ENCODE results near the gene ARHGAP22.

ARHGAP22 gene

DNA sequence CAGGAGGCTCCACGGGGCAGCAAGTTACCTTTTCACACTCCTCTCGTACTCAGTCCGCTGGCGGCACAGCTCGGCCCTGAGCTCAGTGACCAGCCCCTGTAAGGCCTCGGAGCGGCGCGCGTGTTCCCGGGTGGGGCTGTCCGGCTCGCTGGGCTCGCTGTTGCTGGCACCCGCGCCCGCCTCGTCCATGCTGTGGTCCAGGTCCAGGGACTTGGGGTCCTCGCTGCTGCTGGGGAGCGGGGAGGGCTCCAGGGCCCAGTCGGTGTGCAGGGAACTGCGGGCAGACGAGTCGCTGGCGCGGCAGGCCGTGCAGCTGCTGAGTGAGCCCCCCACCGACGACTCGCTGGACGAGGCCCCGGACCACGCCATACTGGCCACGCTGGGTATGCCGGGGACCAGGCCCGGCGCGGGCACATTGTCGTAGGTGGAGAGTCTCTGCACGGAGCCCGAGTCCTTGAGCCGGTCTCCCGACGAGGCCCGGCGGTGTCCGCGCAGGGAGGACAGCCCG is 154.6 kb downstream of the ARHGAP22 start:
- no peaks in the 10 kb centered on the region for H3K36me3 ChIP-seq (replicated peaks)
- DNase-seq (ENCODE audit: low spot score in 2 of 2) = no peak
- H3K4me3 ChIP-seq = no peak overlapping the region
- H3K9me3 ChIP-seq = no peaks in the 10 kb centered on the region
- H3K4me1 ChIP-seq = no peaks in the 10 kb centered on the region
- in situ Hi-C loops (cut with MboI; ENCODE audit: low sequenced_read_pairs) = no loop called here
- no peaks in the 10 kb centered on the region for H3K27me3 ChIP-seq (ENCODE audit: low read depth)

DNA sequence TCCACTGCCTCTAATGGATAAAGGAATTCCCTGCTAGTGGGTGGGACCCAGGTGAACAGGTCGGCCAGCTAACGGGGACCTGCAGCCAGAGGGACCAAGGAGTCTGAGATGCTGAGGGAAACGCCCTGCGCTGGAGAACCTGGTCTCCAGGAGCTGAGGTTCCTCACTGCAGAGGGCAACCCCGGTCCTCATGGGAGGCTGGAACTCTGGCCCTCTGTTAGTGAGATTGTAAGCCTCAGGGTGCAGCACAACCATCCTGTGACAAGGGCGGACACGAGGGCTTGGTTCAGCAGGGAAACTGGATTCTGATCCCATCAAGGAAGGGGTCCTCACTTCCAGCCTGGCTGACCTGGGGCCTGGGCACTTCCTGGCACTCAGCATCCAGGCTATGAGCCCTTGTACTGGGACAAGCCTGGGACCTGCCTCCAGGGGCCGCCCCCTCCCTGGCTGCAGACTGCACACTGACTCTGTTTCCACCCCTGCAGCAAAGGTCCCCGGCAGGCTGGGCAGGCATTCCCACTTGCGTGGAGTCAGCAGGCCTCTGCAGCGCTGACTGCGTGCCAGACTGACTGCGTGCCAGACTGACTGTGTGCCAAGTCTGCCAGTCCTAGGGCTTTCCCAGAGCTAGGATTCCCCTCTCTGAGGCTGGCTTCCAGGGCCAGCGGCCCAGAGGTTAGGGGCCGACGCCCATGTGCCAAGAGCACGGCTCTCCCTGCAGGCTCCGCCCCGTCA is 155.2 kb downstream of the ARHGAP22 start:
- no peak for DNase-seq (ENCODE audit: low spot score in 2 of 2)
- H3K27me3 ChIP-seq (ENCODE audit: low read depth) = no peaks in the 10 kb centered on the region
- in situ Hi-C loops (cut with MboI; ENCODE audit: low sequenced_read_pairs) = no loop called here
- H3K9me3 ChIP-seq = no peaks in the 10 kb centered on the region
- no peaks in the 10 kb centered on the region for H3K4me1 ChIP-seq
- H3K36me3 ChIP-seq (replicated peaks) = no peaks in the 10 kb centered on the region
- no peak overlapping the region for H3K4me3 ChIP-seq

DNA sequence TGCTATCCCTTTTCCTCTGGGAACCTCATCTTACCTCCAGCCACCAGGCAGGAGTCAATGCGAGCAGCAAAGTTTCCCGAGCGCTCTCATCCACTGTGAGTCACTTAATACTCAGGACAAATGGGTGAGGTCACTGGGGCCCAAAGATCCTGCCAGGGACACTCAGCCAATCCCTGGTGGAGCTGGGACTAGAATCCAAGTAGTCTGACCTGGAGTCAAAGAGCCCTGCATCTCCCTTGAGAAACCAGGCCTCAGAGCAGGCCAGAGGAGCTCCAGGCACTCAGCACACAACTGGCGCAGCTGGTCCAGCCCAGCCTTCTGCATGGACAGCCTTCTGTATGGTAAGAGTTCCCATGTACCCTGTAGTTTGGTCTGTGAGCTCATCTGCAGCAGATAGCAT is 156.1 kb downstream of the ARHGAP22 start:
- in situ Hi-C loops (cut with MboI; ENCODE audit: low sequenced_read_pairs) = no loop called here
- DNase-seq (ENCODE audit: low spot score in 2 of 2) = no peak
- H3K36me3 ChIP-seq (replicated peaks) = no peaks in the 10 kb centered on the region
- no peaks in the 10 kb centered on the region for H3K9me3 ChIP-seq
- no peaks in the 10 kb centered on the region for H3K4me1 ChIP-seq
- H3K27me3 ChIP-seq (ENCODE audit: low read depth) = no peaks in the 10 kb centered on the region
- no peak overlapping the region for H3K4me3 ChIP-seq

DNA sequence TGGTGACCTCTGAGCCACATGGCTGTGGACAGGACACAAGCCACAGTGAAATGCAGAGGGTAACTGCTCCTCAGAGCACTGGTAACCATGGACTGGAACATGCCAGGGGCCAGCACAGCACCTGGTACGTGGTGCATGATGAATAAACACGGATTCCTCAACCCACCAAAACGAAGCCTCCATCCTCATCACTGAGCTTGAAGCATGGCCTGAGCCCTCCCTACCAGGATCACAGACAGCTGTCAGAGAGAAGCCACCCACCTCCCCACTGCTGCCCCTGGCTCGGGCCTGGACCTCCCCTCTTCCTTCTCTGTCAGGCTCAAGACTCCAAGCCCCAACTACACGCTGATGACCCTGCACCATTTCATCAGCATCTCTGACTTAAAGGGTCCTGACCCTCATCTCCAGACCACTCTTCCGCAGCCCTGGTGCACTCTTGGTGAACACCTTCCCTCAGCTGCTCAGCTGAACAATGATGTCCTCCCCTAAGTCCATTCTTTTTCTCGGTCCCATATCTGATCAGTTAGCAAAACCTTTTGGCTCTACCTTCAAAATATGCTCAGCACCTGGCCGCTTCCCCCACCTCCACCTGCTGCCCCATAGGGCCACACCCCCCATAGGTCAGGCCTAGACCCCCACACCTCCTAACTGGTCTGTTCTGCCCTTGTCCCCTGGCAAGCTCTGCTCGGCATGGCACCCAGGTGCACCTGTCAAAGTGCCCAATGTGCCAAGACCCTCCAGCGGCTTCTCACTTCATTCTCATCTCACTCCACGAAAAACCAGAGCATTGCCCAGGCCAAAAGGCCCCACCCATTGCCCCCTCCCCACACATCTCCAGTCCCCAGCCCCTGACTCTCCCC is 157.3 kb downstream of the ARHGAP22 start:
- in situ Hi-C loops (cut with MboI; ENCODE audit: low sequenced_read_pairs) = no loop called here
- H3K36me3 ChIP-seq (replicated peaks) = no peaks in the 10 kb centered on the region
- H3K4me3 ChIP-seq = no peak overlapping the region
- DNase-seq (ENCODE audit: low spot score in 2 of 2) = no peak
- H3K4me1 ChIP-seq = no peaks in the 10 kb centered on the region
- no peaks in the 10 kb centered on the region for H3K27me3 ChIP-seq (ENCODE audit: low read depth)
- no peaks in the 10 kb centered on the region for H3K9me3 ChIP-seq

DNA sequence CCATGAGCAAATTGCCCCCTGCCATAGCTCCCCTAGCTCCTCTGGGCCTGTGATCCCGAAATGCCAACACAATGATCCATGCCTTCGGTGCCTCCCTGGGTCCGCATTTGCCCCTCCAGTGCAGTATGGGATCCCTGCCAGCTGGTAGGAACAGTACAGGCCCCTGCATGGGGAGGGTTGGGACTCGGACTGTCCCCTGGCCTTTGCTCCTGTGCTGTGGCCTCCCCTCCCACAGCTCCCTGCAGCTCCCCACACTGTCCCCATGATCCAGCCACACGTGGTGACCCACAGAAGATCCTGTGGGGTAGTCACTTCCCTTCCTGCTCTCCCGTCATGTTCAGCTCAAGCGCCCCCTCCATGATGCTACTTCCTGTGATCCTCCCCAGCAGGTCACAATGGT is 158.1 kb downstream of the ARHGAP22 start:
- no peaks in the 10 kb centered on the region for H3K9me3 ChIP-seq
- no peaks in the 10 kb centered on the region for H3K4me1 ChIP-seq
- H3K27me3 ChIP-seq (ENCODE audit: low read depth) = no peaks in the 10 kb centered on the region
- in situ Hi-C loops (cut with MboI; ENCODE audit: low sequenced_read_pairs) = no loop called here
- no peaks in the 10 kb centered on the region for H3K36me3 ChIP-seq (replicated peaks)
- no peak for DNase-seq (ENCODE audit: low spot score in 2 of 2)
- no peak overlapping the region for H3K4me3 ChIP-seq

DNA sequence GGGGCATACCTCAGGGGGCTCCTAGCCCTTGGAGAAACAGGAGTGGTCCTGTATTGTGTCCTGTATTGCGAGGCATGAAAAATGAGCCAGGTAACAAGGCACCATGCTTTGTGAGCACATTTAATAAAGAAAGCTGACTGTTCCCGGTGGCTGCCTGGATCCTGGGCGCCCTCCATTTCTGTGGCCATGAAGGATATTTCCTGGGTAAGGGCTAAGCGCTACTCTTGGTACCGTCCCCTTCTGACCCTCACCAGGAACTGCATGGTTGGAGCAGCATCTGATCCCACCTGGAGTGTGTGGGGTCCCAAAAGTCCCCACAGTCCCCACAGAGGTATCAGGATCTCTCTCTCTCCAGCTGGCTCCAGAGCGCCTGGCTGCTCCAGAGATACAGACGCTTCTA is 158.9 kb downstream of the ARHGAP22 start:
- Histone ChIP-seq H3K9me3 (no peaks in the 10 kb centered on the region), H3K27me3 (ENCODE audit: low read depth) (no peaks in the 10 kb centered on the region), H3K4me1 (no peaks in the 10 kb centered on the region), H3K4me3 (no peak overlapping the region), H3K36me3 (replicated peaks) (no peaks in the 10 kb centered on the region)
- in situ Hi-C loops (cut with MboI; ENCODE audit: low sequenced_read_pairs) = no loop called here
- DNase-seq (ENCODE audit: low spot score in 2 of 2) = no peak

DNA sequence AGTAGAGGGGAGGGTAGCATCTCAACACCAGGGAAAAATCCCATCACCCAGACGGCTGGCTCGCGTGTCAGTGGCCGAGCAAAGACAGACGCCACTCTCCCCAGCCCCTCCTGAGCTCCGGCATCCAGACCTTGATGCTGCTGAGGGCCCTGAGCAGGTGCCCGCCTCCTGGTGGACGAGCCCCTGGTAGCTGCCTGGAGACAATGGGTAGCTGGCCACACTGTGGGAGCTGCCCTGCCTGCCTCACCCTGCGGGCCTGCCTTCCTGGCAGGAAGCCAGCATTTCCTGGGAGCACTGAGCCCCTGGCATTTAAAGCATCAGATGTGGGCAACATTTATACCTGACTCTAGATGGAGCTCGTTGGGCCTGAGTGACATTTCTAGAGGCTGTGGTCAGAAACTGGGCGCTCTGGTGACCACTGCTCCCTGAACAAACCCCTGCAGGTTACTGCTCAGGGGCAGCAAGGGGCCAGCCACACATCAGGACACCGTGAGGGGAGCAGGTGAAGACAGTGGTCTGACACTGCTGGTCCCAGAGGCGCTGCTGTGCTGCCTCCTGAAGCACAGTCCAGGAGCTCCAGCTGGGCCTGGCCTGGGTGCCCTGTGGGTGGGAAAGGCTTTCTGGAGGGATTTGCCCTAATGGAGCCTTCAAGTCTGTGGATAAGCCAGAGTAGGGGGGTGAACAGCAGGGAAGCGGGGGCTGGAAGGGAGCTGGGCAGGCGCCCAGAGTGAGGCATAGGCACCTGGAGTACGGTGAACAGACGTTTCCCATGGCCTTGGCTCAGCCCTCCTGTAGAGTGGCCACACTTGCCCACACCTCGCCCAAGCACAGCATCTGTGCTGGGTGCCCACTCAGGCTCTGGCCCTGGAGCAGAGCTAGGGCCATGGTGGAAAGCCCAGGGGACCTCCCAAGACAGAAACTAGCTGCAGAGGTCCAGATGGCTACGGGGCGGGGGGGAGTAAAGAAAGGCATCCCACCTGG is 159.7 kb downstream of the ARHGAP22 start:
- DNase-seq (ENCODE audit: low spot score in 2 of 2) = no peak
- no peaks in the 10 kb centered on the region for H3K4me1 ChIP-seq
- H3K4me3 ChIP-seq = no peak overlapping the region
- H3K36me3 ChIP-seq (replicated peaks) = no peaks in the 10 kb centered on the region
- H3K27me3 ChIP-seq (ENCODE audit: low read depth) = no peaks in the 10 kb centered on the region
- in situ Hi-C loops (cut with MboI; ENCODE audit: low sequenced_read_pairs) = no loop called here
- no peaks in the 10 kb centered on the region for H3K9me3 ChIP-seq

DNA sequence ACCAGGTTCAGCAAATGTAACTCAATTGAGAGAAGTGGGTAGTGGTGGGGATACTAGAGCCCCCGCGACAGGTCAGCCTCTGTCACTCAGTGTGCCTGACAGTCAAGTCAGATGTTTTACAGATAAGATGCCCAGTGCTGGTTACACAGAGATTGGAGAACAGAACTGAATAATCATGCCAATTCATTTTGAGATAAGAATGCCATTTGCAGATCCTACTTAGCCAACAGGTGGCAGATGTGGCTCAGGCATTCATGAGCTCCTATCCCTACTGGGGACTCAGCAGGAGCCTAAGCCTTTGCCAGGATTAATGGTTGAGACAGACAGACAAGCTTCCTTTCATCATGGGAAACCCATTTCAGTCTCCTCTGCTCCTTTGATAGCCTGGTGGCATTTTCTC is 160.6 kb downstream of the ARHGAP22 start:
- no peaks in the 10 kb centered on the region for H3K36me3 ChIP-seq (replicated peaks)
- no peaks in the 10 kb centered on the region for H3K9me3 ChIP-seq
- no peak overlapping the region for H3K4me3 ChIP-seq
- H3K4me1 ChIP-seq = no peaks in the 10 kb centered on the region
- H3K27me3 ChIP-seq (ENCODE audit: low read depth) = no peaks in the 10 kb centered on the region
- in situ Hi-C loops (cut with MboI; ENCODE audit: low sequenced_read_pairs) = no loop called here
- no peak for DNase-seq (ENCODE audit: low spot score in 2 of 2)

DNA sequence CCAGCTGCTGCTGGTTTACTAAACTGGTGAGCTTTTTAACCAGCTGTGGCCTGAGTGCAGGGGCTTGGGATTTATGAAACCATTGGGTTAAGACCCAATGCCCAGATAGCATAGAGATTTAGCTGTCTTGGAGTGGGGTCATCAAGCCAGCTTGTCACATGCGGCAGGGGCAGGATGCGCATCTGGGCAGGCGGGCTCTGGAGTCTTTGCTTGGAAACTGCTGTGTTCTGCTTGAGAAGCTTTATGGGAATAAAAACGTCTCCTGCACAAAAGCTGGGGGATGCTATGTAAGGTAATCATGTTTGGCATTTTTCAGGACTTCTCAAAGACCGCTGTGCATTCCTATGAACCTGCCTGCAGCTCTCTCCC is 162.1 kb downstream of the ARHGAP22 start:
- in situ Hi-C loops (cut with MboI; ENCODE audit: low sequenced_read_pairs) = no loop called here
- no peak for DNase-seq (ENCODE audit: low spot score in 2 of 2)
- Histone ChIP-seq H3K27me3 (ENCODE audit: low read depth) (no peaks in the 10 kb centered on the region), H3K36me3 (replicated peaks) (no peaks in the 10 kb centered on the region), H3K4me1 (no peaks in the 10 kb centered on the region), H3K9me3 (no peaks in the 10 kb centered on the region), H3K4me3 (no peak overlapping the region)

DNA sequence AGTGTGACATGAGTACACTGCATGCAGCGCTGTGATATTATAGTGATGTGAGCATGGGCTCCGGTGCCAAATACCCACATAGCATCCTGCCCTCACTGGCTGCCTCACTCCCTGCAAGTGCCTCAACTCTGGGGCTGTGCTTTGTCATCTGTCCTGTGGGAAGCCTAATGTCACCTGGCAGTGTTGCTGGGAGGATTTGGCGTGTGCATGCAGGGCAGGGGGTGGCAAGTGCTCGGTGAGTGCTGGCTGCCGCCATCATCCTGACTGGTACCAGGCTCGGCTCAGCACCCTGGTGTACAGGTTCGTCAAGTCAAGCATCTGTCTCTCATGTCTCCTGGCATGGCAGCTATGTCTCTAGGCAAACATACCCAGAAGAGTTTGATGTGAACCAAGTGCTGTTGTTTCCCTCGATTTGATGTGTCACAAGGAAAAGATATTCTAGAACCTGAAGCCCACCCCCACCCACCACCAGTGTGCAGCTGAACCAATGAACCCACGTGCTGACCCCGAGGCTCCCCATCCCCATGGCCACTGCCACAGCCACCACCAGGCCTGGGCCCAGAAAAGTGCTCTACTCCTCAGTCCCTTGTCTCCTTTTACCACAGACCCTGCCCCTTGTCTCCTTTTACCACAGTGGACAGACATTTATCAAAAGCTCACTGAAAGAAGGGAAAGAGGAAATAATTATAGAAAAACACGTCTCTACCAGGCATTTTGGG is 162.6 kb downstream of the ARHGAP22 start:
- in situ Hi-C loops (cut with MboI; ENCODE audit: low sequenced_read_pairs) = no loop called here
- no peaks in the 10 kb centered on the region for H3K36me3 ChIP-seq (replicated peaks)
- no peak overlapping the region for H3K4me3 ChIP-seq
- DNase-seq (ENCODE audit: low spot score in 2 of 2) = no peak
- H3K4me1 ChIP-seq = no peaks in the 10 kb centered on the region
- H3K27me3 ChIP-seq (ENCODE audit: low read depth) = no peaks in the 10 kb centered on the region
- no peaks in the 10 kb centered on the region for H3K9me3 ChIP-seq

DNA sequence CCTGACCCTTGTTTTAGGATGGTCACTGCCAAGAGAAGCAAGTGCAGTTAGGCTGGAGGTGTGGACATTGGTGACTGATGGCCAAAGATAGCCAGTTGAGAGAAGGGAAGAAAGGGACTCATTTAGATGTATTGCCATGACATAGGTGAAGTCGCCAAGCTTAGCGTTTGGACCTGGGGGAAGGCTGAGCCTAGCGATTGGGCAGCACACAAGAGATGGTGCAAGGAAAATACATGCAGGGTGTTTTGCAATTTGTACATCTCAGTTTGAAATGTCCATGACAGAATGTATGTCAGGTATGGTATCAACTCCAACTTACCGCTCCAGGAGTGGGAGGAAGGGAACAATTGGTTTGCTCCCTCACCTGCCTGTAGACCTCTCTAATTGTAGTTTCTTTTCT is 164.1 kb downstream of the ARHGAP22 start:
- in situ Hi-C loops (cut with MboI; ENCODE audit: low sequenced_read_pairs) = no loop called here
- Histone ChIP-seq H3K4me3 (no peak overlapping the region), H3K36me3 (replicated peaks) (no peaks in the 10 kb centered on the region), H3K27me3 (ENCODE audit: low read depth) (no peaks in the 10 kb centered on the region), H3K9me3 (no peaks in the 10 kb centered on the region), H3K4me1 (no peaks in the 10 kb centered on the region)
- no peak for DNase-seq (ENCODE audit: low spot score in 2 of 2)

DNA sequence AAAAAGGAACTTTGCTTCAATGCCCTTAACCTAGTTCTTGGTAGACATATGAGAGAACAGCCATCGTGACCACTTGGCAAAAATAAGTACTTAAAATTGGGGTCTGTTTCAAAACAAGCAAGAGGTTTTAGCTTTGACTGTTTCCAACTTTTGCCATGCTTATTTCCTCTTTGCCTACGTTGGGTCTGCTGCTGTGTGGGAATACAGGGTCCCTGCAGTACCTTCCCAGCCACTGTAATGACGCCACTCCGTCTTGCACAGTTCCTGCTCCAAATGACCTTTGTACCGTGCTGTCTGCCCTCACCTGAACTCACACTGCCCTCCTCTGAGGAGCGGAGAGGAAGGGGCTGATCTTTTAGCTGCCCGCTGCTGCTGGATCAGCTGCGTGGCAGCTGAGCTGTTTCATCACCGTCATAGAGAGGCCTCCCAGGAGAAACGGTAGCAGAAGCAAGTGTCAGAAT is 165.3 kb downstream of the ARHGAP22 start:
- DNase-seq (ENCODE audit: low spot score in 2 of 2) = no peak
- no peaks in the 10 kb centered on the region for H3K36me3 ChIP-seq (replicated peaks)
- H3K27me3 ChIP-seq (ENCODE audit: low read depth) = no peaks in the 10 kb centered on the region
- H3K9me3 ChIP-seq = no peaks in the 10 kb centered on the region
- in situ Hi-C loops (cut with MboI; ENCODE audit: low sequenced_read_pairs) = no loop called here
- no peaks in the 10 kb centered on the region for H3K4me1 ChIP-seq
- H3K4me3 ChIP-seq = no peak overlapping the region

DNA sequence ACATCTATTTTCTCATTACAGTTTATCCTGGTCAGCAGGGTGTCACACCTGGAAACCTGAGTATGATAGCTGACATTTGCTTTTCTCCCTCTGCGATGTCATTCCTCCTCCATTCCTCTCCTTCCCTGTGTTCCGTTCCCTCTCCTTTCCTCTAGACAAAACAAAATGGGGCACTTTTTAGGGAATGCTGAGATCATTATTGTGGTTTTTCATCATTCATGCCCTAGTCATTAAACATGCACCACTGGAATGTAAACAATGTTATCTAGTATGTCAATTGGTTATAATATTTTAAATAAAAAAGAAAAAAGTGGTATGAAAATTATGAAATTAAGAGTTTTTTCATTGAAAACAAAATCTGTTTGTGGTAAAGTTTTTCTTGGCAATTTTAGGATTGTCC is 165.8 kb downstream of the ARHGAP22 start:
- in situ Hi-C loops (cut with MboI; ENCODE audit: low sequenced_read_pairs) = no loop called here
- H3K4me1 ChIP-seq = no peaks in the 10 kb centered on the region
- no peaks in the 10 kb centered on the region for H3K36me3 ChIP-seq (replicated peaks)
- no peak for DNase-seq (ENCODE audit: low spot score in 2 of 2)
- H3K27me3 ChIP-seq (ENCODE audit: low read depth) = no peaks in the 10 kb centered on the region
- H3K9me3 ChIP-seq = no peaks in the 10 kb centered on the region
- H3K4me3 ChIP-seq = no peak overlapping the region

All from HAP-1 (cell line).